B cell (primary cell): ENCODE measurements around the gene FTO. TPM values are rescaled to one million over a fixed set of nuclear protein-coding genes. Genes with fewer than 3 reads are reported as not detected.

Experiments used
- ATAC-seq: fragments of 200-7000 bp; cut with Tn5 transposase; one replicate; pipeline ENCODE4 v1.10.0; 2021; ENCODE audit warnings: low read depth, mild to moderate bottlenecking, moderate number of reproducible peaks, moderate library complexity
- CTCF ChIA-PET: fragments of 350-600 bp; sonication (Branson Sonifier 250); formaldehyde crosslinking; loops from one replicate; lab custom pipeline; 2021; ENCODE audit warnings: antibody characterized with exemption, inconsistent platforms; lab: Charles Lee
- POLR2A ChIA-PET: fragments of 350-600 bp; sonication (Branson Sonifier 250); formaldehyde crosslinking; loops from one replicate; lab custom pipeline; 2021; ENCODE audit warnings: antibody characterized with exemption; lab: Charles Lee
- DNase-seq: peaks from one replicate; pipeline ENCODE4 v3.0.0; 2013
- H2AFZ ChIP-seq: 2 replicates; pipeline ENCODE4 v1.6.1; 2012; ENCODE audit warnings: mild to moderate bottlenecking, low read depth, low read length; ENCODE audit not compliant: insufficient read depth, poor library complexity, severe bottlenecking
- H3K27ac ChIP-seq, 2 donors: 1 replicate in 1 of 2; 2 replicates in 1 of 2; pipeline ENCODE4 v1.5.1; 2012 to 2013; ENCODE audit warnings: low read length in 2 of 2, mild to moderate bottlenecking in 2 of 2, moderate library complexity in 1 of 2
- H3K27me3 ChIP-seq, 4 experiments: fragments of 200-600 bp in 1 of 4; sonication (generic) in 1 of 4; replicated peaks in 1 of 4; 1 replicate in 2 of 4; 2 replicates in 2 of 4; pipeline versions ENCODE4 v1.6.1 to v1.7.0; 2013 to 2016; ENCODE audit warnings: low read length in 3 of 4, mild to moderate bottlenecking in 2 of 4, mixed read lengths in 1 of 4, moderate library complexity in 1 of 4; ENCODE audit not compliant: insufficient read depth in 4 of 4, control insufficient read depth in 3 of 4; ENCODE audit errors: control extremely low read depth in 1 of 4
- H3K36me3 ChIP-seq, 2 experiments: replicated peaks in 1 of 2; 1 replicate in 1 of 2; 2 replicates in 1 of 2; pipeline versions ENCODE4 v1.6.1 to v1.7.1; 2013; ENCODE audit warnings: low read length in 1 of 2; ENCODE audit not compliant: insufficient read depth in 2 of 2, control insufficient read depth in 1 of 2; ENCODE audit errors: control extremely low read depth in 1 of 2, extremely low read depth in 1 of 2
- H3K4me1 ChIP-seq, 2 donors: fragments of 200-600 bp in 1 of 2; sonication (generic) in 1 of 2; 1 replicate in 1 of 2; 2 replicates in 1 of 2; pipeline versions ENCODE4 v1.5.1 to v1.6.1; 2013 to 2017; ENCODE audit warnings: low read length in 2 of 2; ENCODE audit not compliant: control insufficient read depth in 2 of 2, insufficient read depth in 2 of 2
- H3K4me2 ChIP-seq: replicated peaks from 2 replicates; pipeline ENCODE3; 2012; ENCODE audit warnings: mild to moderate bottlenecking, low read depth, low read length; ENCODE audit not compliant: poor library complexity, severe bottlenecking
- H3K4me3 ChIP-seq, 5 experiments: fragments of 200-600 bp in 1 of 5; sonication (generic) in 1 of 5; 1 replicate in 3 of 5; 2 replicates in 2 of 5; pipeline versions ENCODE4 v1.5.1 to v1.7.0; 2011 to 2016; ENCODE audit warnings: low read length in 4 of 5, mild to moderate bottlenecking in 4 of 5, low read depth in 2 of 5, control low read depth in 1 of 5, moderate library complexity in 1 of 5; ENCODE audit not compliant: insufficient read depth in 1 of 5; ENCODE audit errors: control extremely low read depth in 1 of 5, extremely low read depth in 1 of 5
- H3K79me2 ChIP-seq: fragments of 200-600 bp; sonication (generic); one replicate; pipeline ENCODE4 v1.6.0; 2016; ENCODE audit warnings: low read length; ENCODE audit not compliant: control insufficient read depth, insufficient read depth
- H3K9ac ChIP-seq: fragments of 200-600 bp; sonication (generic); 2 replicates; pipeline ENCODE4 v1.6.1; 2017; ENCODE audit warnings: mild to moderate bottlenecking, low read length, moderate library complexity
- H3K9me3 ChIP-seq, 3 donors: one replicate each; pipeline versions ENCODE4 v1.6.1 to v1.7.1; 2013; ENCODE audit warnings: low read length in 2 of 3; ENCODE audit not compliant: control insufficient read depth in 2 of 3, insufficient read depth in 1 of 3; ENCODE audit errors: control extremely low read depth in 1 of 3
- H4K20me1 ChIP-seq: 2 replicates; pipeline ENCODE4 v1.6.0; 2012; ENCODE audit warnings: mild to moderate bottlenecking, low read length; ENCODE audit not compliant: insufficient read depth, control insufficient read depth, poor library complexity, severe bottlenecking
- H3K27ac Mint-ChIP-seq: one replicate; pipeline ENCODE4 v1.8.0; 2021; ENCODE audit warnings: mixed read lengths
- H3K27me3 Mint-ChIP-seq: one replicate; pipeline ENCODE4 v1.8.0; 2021; ENCODE audit warnings: mixed read lengths
- H3K4me1 Mint-ChIP-seq: one replicate; pipeline ENCODE4 v1.8.0; 2021; ENCODE audit warnings: mixed read lengths
- H3K4me3 Mint-ChIP-seq: one replicate; pipeline ENCODE4 v1.8.0; 2021; ENCODE audit warnings: mixed read lengths
- H3K9me3 Mint-ChIP-seq: one replicate; pipeline ENCODE4 v1.8.0; 2022; ENCODE audit warnings: mixed read lengths; ENCODE audit not compliant: insufficient read depth
- EZH2 ChIP-seq: IDR thresholded peaks from 2 replicates; pipeline ENCODE4 v1.6.1; 2012; ENCODE audit warnings: borderline replicate concordance, low read depth, mild to moderate bottlenecking, moderate library complexity, low read length; ENCODE audit not compliant: insufficient read depth, poor library complexity, severe bottlenecking
- WGBS: methylation state at CpG from one replicate; pipeline ENCODE4 v1.1.5; 2013; ENCODE audit warnings: missing lambda C conversion rate; ENCODE audit not compliant: insufficient coverage; 5-methylcytosine and 5-hydroxymethylcytosine counted together
- intact Hi-C: fragments of 100-400 bp; cut with micrococcal nuclease; formaldehyde crosslinking; loops from one replicate; pipeline ENCODE4 v1.10.0; 2022
- polyA plus RNA-seq: library from polyadenylated mRNA; depleted of rRNA; stranded (reverse); fragments of >200 nt; gene quantifications from 2 replicates; pipeline ENCODE4 v1.2.3, GENCODE V29; 2012
- total RNA-seq, 2 donors: library from RNA; stranded (reverse); fragments of 120-200 nt in 1 of 2; gene quantifications; 1 replicate in 1 of 2; 2 replicates in 1 of 2; pipeline versions ENCODE4 v1.2.3 to v1.2.4, GENCODE V29; 2013 to 2022
- TF ChIP-seq, protein P1 (sequence below): fragments of 200-600 bp; IDR thresholded peaks from one replicate; pipeline ENCODE4 v1.8.0; 2022; ENCODE audit warnings: antibody characterized with exemption, mild to moderate bottlenecking

Gene FTO
- total and polyA plus RNA-seq, 2 donors (not counting 1 experiment from before 2014, with no cell fraction given): 26.5 to 68.5 TPM

DNA sequence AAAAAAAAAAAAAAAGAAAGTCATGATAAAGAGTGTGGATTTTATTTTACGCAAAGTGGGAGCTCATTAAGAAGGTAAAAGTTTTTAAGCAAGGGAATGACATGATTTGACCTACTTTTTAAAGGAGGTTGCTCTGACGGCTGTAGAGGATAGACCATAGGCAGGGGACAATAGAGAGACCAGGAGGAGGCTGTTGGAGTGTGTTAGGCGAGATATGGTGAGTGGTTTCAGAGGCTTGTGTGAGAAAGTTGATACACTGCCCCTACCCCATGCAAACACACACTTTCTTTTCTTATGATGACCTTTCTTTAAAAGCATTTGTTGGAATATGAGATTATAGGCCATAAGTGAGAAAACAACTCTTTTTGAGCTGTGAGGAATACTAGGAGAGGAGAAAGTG lies 82.0 kb downstream of the FTO start:
- no peaks in the 10 kb centered on the region for H3K9me3 Mint-ChIP-seq
- no peak overlapping the region for H3K9ac ChIP-seq
- peaks cover 50% of the 10 kb centered on the region for H3K79me2 ChIP-seq
- peaks cover 22% of the 10 kb centered on the region for H4K20me1 ChIP-seq
- no peaks in the 10 kb centered on the region for H3K27me3 ChIP-seq
- no peak overlapping the region for H3K4me3 Mint-ChIP-seq
- H3K4me3 ChIP-seq: no peak overlapping the region
- peaks cover 17% of the 10 kb centered on the region for H3K4me1 Mint-ChIP-seq
- H2AFZ ChIP-seq: no peak overlapping the region
- DNase-seq: no peak
- no peaks in the 10 kb centered on the region for H3K36me3 ChIP-seq
- no peaks in the 10 kb centered on the region for H3K27me3 Mint-ChIP-seq
- 100% methylated on average over 1 of the region's 3 CpGs for WGBS
- no peak overlapping the region for H3K27ac Mint-ChIP-seq
- no peak for ATAC-seq
- H3K4me2 ChIP-seq: no peak overlapping the region
- TF ChIP-seq, protein P1, sequence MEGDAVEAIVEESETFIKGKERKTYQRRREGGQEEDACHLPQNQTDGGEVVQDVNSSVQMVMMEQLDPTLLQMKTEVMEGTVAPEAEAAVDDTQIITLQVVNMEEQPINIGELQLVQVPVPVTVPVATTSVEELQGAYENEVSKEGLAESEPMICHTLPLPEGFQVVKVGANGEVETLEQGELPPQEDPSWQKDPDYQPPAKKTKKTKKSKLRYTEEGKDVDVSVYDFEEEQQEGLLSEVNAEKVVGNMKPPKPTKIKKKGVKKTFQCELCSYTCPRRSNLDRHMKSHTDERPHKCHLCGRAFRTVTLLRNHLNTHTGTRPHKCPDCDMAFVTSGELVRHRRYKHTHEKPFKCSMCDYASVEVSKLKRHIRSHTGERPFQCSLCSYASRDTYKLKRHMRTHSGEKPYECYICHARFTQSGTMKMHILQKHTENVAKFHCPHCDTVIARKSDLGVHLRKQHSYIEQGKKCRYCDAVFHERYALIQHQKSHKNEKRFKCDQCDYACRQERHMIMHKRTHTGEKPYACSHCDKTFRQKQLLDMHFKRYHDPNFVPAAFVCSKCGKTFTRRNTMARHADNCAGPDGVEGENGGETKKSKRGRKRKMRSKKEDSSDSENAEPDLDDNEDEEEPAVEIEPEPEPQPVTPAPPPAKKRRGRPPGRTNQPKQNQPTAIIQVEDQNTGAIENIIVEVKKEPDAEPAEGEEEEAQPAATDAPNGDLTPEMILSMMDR: no peak
- no peak for TF ChIP-seq EZH2
- H3K27ac ChIP-seq: no peak overlapping the region
- intact Hi-C loops: no loop called here
- ChIA-PET POLR2A (no interaction called here), CTCF (interaction anchor here (1.3 kb wide), 1 partner anchor 13 kb away, joined by 6 read pairs; no protein-coding TSS in a partner anchor)
- H3K9me3 ChIP-seq: no peaks in the 10 kb centered on the region
- H3K4me1 ChIP-seq: no peaks in the 10 kb centered on the region

DNA sequence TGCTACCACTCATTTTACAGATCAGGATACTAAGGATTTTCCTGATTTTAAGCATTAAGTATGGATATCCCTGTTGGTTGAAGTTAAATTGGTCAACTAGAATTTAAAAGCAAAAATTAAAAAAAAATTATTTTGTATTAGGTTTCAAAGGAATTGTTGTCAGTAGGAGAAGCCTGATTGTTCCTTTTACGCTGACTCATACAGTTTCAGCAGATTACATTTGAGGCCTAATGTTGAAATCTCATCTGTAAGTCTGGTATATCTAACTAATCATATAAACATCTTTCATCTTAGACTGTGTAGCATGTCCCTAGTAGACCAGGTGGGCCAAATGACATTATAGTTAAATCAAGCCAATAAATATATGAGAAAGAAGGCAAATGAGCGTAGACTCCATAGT lies 83.5 kb downstream of the FTO start:
- Histone ChIP-seq H3K4me3 (no peak overlapping the region), H3K4me2 (no peak overlapping the region), H3K36me3 (no peaks in the 10 kb centered on the region), H3K79me2 (peaks cover 38% of the 10 kb centered on the region), H3K9me3 (no peaks in the 10 kb centered on the region), H3K4me1 (no peaks in the 10 kb centered on the region), H3K27ac (no peak overlapping the region), H3K9ac (no peak overlapping the region), H4K20me1 (peaks cover 16% of the 10 kb centered on the region), H2AFZ (no peak overlapping the region), H3K27me3 (no peaks in the 10 kb centered on the region)
- TF ChIP-seq, protein P1: no peak
- no peak for TF ChIP-seq EZH2
- no peaks in the 10 kb centered on the region for H3K27me3 Mint-ChIP-seq
- DNase-seq (no peak), ATAC-seq (no peak)
- no CpG with 5 or more reads among the region's 2 CpGs for WGBS
- H3K27ac Mint-ChIP-seq: no peak overlapping the region
- ChIA-PET CTCF (no interaction called here), POLR2A (no interaction called here)
- H3K9me3 Mint-ChIP-seq: no peaks in the 10 kb centered on the region
- H3K4me1 Mint-ChIP-seq: peaks cover 11% of the 10 kb centered on the region
- H3K4me3 Mint-ChIP-seq: no peak overlapping the region
- intact Hi-C loops: no loop called here
